ENCODE data around the gene MOSMO. TPM values are rescaled to one million over a fixed set of nuclear protein-coding genes. Genes with fewer than 3 reads are reported as not detected.

Gene MOSMO
- total RNA-seq, 1 donor from 2014 or later = 13.0 TPM

- H3K4me3 Mint-ChIP-seq (ENCODE audit: unreplicated experiment) = no peak overlapping the region
- peaks cover 2% of the 10 kb centered on the region for H3K27me3 Mint-ChIP-seq (ENCODE audit: unreplicated experiment)
- peaks cover 12% of the 10 kb centered on the region for H3K36me3 Mint-ChIP-seq (ENCODE audit: unreplicated experiment)
- H3K27ac Mint-ChIP-seq (ENCODE audit: unreplicated experiment) = no peak overlapping the region
- H3K9me3 Mint-ChIP-seq (ENCODE audit: unreplicated experiment) = no peaks in the 10 kb centered on the region
- TF ChIP-seq, protein P1, sequence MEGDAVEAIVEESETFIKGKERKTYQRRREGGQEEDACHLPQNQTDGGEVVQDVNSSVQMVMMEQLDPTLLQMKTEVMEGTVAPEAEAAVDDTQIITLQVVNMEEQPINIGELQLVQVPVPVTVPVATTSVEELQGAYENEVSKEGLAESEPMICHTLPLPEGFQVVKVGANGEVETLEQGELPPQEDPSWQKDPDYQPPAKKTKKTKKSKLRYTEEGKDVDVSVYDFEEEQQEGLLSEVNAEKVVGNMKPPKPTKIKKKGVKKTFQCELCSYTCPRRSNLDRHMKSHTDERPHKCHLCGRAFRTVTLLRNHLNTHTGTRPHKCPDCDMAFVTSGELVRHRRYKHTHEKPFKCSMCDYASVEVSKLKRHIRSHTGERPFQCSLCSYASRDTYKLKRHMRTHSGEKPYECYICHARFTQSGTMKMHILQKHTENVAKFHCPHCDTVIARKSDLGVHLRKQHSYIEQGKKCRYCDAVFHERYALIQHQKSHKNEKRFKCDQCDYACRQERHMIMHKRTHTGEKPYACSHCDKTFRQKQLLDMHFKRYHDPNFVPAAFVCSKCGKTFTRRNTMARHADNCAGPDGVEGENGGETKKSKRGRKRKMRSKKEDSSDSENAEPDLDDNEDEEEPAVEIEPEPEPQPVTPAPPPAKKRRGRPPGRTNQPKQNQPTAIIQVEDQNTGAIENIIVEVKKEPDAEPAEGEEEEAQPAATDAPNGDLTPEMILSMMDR (IDR thresholded peaks at IDR 0.05; ENCODE audit: partially characterized antibody, unreplicated experiment) = no peak
- no peak for DNase-seq
- H3K4me1 Mint-ChIP-seq (ENCODE audit: low read depth, unreplicated experiment) = peaks cover 2% of the 10 kb centered on the region
Measured at GRCh38 chr16:22063888-22064467, 56.1 kb downstream of the MOSMO start.

- Mint-ChIP-seq H3K9me3 (ENCODE audit: unreplicated experiment) (no peaks in the 10 kb centered on the region), H3K27me3 (ENCODE audit: unreplicated experiment) (peaks cover 2% of the 10 kb centered on the region), H3K27ac (ENCODE audit: unreplicated experiment) (no peak overlapping the region), H3K36me3 (ENCODE audit: unreplicated experiment) (peaks cover 12% of the 10 kb centered on the region), H3K4me3 (ENCODE audit: unreplicated experiment) (no peak overlapping the region), H3K4me1 (ENCODE audit: low read depth, unreplicated experiment) (peaks cover 2% of the 10 kb centered on the region)
- DNase-seq = no peak
- TF ChIP-seq, protein P1 (IDR thresholded peaks at IDR 0.05; ENCODE audit: partially characterized antibody, unreplicated experiment) = no peak
Measured at GRCh38 chr16:22065252-22065651, 57.3 kb downstream of the MOSMO start.

GRCh38 chr16:22070361-22071330, 62.7 kb downstream of the MOSMO start:
- DNase-seq = no peak
- TF ChIP-seq, protein P1 (IDR thresholded peaks at IDR 0.05; ENCODE audit: partially characterized antibody, unreplicated experiment) = no peak
- no peaks in the 10 kb centered on the region for H3K9me3 Mint-ChIP-seq (ENCODE audit: unreplicated experiment)
- peaks cover 2% of the 10 kb centered on the region for H3K27me3 Mint-ChIP-seq (ENCODE audit: unreplicated experiment)
- no peak overlapping the region for H3K27ac Mint-ChIP-seq (ENCODE audit: unreplicated experiment)
- H3K4me1 Mint-ChIP-seq (ENCODE audit: low read depth, unreplicated experiment) = peaks cover 15% of the 10 kb centered on the region
- no peak overlapping the region for H3K4me3 Mint-ChIP-seq (ENCODE audit: unreplicated experiment)
- H3K36me3 Mint-ChIP-seq (ENCODE audit: unreplicated experiment) = peaks cover 12% of the 10 kb centered on the region

GRCh38 chr16:22071331-22071910, 63.5 kb downstream of the MOSMO start:
- no peak overlapping the region for H3K27ac Mint-ChIP-seq (ENCODE audit: unreplicated experiment)
- H3K36me3 Mint-ChIP-seq (ENCODE audit: unreplicated experiment) = peaks cover 10% of the 10 kb centered on the region
- H3K4me3 Mint-ChIP-seq (ENCODE audit: unreplicated experiment) = no peak overlapping the region
- H3K27me3 Mint-ChIP-seq (ENCODE audit: unreplicated experiment) = peaks cover 4% of the 10 kb centered on the region
- no peak for DNase-seq
- TF ChIP-seq, protein P1 (IDR thresholded peaks at IDR 0.05; ENCODE audit: partially characterized antibody, unreplicated experiment) = no peak
- no peaks in the 10 kb centered on the region for H3K9me3 Mint-ChIP-seq (ENCODE audit: unreplicated experiment)
- peaks cover 17% of the 10 kb centered on the region for H3K4me1 Mint-ChIP-seq (ENCODE audit: low read depth, unreplicated experiment)

Measured in glutamatergic neuron (in vitro differentiated cells).